OCI-M1 (cell line): Measurements from ENCODE around the gene LYRM4.

Source experiments
- DNase-seq: peaks from one replicate; lab custom pipeline; 2025; lab: John Stamatoyannopoulos, UW

LYRM4 gene

DNA sequence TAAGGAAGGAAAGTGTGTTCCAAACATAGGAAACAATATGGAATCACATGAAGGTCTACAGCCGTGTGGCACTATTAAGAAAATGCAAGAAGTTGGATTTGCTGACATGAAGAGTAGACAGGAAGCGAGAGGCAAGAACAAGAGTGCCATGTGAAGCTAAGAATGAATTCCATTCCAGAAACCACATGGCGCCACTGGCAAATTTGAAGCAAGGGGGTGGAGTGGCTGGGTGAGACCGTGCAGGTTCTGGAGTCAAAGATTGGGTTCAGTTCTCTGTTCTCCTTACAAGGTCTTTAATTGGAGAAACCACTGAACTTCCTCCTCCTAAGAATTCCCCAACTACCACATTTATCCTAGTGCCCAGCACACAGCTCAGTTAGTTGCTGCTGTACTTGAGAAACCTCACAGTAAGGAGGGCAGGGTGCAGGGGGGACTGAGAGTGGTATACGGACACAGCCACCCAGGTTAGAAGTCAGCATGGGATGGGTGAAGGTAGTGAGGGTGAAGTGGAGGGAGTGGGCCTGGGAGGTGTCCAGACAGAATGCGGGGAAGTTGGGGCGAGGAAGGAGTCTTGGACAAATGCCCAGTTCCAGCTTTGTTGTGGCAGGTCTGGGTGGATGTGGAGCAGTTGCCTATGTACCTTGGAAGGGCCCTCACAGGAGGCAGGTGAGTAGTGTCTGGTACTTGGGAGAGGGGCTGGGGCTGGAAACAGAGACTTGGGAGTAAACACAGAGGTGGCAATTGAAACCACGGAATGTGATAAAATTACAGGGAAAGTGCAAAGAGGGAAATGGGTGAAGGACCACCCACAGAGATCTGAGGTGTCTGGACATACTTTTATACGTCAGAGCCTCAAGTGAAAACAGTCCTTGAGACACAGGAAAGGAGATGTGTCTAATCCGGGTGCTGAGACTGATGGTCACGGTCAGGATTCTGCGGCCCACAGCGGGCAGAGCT, 14.3 kb downstream of the LYRM4 start:
- no peak for DNase-seq

DNA sequence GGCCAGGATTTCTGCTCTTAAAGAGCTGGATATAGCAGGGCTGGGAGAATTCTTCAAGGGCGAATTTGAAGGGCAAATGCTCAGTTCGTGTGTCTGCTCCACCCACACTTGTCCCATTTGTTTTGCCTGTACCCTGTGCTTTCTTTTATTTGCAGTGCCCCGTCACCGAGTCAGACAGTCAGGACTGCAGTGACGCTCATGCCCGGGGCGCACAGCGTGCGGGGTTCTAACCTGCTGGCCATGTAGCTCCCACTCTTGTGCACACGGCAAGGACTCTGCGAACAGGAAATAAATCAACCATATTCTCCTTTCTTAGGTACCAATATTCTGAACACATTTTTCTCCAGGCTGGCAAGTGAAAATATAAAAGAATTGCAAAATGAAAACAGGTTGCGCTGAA, 17.7 kb downstream of the LYRM4 start:
- DNase-seq = no peak

DNA sequence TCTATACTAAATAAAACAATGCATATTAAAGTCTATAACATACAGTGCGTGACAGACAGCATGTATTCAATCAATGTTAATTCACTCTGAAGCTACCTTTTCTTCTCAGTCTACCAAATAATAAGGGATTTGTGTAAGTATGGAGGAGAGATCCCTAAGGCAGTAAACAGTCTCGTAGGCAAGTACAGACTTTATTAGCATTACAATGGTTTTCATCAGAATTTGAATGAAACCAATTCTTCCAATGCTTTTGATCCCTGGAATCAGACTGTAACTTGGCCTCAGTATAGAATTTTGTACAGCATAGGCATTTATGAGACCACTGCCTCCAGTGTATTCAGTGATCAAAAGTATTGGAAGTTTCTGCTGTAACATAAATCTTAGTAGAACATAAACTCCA, 19.5 kb downstream of the LYRM4 start:
- no peak for DNase-seq

DNA sequence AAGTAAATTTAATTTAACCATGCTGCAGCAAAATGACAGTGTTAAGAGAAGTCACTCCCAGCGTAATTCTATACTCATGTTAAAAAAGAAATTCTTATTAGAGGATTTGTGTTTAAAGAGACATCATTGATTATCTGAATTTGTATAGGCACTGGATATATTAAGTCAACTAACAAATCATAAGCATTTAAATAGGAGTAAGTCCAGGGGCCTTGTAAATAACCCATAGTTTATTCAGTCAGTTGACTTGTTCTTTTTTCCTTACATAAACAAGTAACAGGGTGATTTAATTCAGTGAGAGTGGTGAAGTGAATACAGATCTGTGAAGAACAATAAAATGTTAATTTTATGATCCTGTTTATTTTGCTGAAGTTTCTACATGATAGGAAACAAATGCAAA, 22.4 kb downstream of the LYRM4 start:
- DNase-seq = no peak

DNA sequence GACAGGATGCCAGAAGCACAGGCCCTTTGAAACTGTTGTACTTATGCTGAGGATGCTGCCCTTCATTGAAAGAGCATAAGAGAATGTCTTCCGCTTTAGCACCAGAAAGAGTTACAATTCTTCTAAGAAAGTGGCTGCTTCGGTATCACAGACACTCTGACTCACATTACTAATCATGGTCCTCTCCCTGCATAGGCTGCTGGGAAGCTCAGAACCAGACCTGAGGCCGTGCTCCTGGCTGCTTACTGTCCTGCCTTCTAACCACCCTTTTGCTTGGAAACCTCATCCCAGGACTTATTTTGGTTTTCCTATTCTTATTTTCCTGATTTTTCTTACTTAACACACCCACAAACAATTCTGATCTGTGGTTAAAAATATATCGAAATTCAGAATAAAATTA, 22.9 kb downstream of the LYRM4 start:
- no peak for DNase-seq

DNA sequence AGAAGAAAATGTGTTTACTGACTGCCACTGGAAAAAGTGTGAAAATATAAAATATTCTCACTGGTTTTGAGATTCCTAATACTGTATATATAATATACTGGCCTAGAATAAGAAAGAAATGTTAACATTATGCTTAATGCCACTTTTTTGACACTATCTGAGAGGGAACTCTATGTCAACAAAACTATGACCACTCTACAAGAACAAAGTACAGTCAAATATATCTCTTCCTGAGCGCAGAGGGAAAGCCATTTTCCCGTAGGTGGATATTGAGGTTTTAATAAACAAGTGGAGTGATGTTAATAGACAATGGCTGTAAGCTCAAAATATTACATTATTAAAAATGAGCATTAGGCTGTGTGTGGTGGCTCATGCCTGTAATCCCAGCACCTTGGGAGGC, 24.9 kb downstream of the LYRM4 start:
- DNase-seq = no peak

DNA sequence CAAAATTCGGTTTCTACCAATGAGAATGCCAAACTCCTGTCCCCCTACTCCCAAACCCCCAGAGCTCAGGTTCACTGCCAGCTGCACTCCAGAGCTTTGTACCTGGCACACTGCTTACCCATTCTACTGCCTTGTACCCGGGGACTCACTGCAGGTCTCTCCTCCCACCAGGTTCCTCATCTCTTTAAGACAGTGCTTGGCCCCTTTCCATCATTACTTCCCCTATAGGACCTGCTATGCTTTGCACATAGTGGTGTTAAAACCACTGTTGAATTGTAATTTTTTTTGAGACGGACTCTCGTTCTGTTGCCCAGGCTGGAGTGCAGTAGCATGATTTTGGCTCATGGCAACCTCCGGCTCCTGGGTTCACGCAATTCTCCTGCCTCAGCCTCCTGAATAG, 25.9 kb downstream of the LYRM4 start:
- DNase-seq = peak; percentile 6

DNA sequence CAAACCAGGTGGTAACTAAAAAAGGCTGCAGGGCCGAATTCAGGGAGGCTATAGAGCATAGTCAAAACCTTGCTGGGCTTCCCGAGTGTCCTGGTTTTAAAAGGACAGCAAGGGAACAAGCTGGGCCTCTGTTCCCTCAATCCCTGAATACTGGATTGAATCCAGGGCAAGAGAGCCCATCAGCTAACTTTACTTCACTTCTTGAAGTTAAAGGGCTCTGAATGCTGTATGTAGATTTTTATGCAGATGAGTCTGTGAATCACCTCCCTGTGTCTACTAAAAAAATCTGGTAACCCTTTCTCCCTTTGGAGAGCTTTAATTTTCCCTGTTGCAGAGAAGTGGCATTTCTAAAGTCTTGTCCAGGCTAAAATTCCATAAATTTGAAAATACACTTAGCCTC, 29.5 kb downstream of the LYRM4 start:
- DNase-seq = no peak

DNA sequence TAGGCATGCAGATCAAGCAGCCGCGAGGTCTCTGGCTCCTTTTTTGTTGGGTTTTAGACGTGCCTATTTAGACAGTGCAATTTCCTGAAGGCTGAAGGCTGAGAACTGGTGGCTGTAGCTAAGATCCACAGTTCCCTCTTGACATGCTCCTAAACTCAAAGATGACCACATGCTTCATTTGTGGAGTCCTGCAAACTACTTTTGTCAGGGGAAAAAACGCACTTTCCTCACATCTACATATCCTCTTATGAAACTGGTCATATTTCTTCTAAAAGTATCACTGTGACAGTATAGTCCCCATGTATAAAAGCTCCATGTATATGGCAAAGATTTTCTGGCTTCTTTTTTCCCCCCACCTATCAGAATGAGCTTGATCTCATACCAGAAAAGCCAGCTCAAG, 30.7 kb downstream of the LYRM4 start:
- DNase-seq = no peak

DNA sequence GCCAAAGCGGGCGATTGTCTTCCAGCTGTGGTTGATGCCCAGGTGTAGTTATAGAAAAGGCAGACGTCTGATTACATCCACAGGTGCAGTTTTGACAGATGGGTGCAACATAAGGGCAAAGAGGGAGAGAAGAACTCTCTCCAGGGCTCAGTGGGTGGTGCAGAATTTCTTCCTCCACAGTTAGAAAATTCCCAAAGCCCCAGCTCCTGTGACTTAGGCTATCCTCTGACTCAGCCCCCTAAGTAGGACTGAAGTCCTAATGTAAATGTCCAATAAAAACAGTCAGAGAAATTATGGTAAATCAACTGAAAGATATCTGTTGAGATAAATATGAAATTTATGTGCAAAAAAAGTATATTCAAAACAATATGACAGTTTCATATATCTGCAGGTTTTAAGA, 31.4 kb downstream of the LYRM4 start:
- DNase-seq = no peak

DNA sequence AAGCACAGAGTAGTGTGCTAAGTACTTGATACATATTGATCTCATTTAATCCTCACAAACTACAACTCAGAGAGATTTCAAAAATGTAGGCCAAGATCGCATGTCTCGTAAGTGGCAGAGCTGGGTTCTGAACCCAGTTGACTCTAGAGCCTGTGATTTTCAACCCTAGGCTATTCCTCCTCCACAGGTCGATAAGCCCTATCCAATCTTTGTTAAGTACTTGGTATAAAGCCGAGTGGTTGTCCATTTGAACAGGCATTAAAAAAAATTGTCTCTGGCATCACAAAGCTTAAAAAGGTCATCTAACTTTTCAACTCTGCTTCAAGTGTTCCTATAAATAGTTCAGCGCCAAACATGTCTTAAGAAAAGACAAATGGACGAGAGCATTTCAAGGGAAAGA, 37.4 kb downstream of the LYRM4 start:
- DNase-seq = no peak

DNA sequence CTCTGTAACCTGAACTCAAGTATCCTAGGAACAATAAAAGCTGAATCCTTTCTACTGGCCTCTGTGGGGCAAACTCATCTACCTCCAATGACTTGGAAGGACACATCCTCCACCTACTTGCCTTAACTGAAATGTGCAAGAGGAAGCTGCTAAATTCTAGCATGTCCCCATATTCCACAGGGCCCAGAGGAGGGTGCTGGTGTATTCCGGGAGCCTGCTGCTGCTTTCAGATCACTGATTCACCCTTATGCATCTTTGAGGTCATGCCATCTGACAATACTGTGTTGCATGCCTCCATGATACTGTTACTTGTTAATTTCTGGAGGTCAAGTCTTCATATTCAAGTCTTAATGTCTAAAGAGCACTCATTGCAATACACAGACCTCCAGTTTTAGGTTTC, 40.3 kb downstream of the LYRM4 start:
- DNase-seq = no peak

DNA sequence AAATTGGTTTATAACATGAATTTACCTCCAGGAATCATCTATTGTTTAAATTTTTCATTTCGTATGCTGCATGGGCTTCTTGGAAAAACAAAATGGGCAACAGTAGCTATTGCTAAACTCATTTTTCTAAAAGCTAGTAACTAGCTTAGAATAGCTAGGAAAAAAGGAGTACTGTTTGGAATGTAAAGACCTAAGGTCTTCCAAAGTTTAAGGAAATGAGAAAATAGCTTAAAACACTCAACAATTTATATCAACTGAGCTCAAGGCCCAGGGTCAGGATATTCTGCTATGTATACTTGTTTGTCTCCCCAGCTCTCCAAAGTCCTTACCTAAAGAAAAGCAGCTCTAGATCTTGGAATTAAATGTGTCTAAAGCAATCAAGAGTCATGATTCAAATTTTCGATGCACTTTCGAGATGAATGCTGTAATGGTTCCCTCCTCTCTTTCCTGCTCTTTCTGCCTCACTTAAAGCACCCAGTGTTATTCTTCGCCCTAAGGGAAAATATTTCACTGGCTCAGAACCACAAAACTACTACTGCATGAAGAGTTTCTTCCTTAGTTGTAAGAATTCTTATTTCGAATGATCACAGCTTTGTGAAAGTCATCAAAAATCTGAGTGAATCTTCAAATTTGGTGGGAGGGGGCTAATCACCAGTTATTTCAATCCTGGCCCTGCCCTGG, 41.6 kb downstream of the LYRM4 start:
- DNase-seq = no peak

DNA sequence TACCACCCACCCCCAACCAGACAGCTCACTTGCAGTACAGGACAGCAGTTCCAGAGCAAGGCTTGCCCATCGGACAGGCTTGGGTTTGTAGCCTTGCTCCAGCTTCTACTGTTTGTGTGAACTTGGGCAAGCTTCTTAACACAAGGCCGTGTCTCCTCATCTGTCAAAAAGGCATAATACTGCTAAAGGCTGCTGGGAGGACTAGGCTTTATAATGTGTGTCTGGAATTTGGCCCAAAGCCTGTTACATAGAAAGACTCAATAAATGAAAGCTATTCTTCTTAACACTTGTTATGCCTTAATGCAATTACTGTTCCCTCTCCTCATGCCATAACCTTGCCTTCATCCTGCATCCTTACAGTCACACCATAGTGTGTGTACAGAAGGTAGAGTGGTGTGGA, 43.4 kb downstream of the LYRM4 start:
- no peak for DNase-seq

DNA sequence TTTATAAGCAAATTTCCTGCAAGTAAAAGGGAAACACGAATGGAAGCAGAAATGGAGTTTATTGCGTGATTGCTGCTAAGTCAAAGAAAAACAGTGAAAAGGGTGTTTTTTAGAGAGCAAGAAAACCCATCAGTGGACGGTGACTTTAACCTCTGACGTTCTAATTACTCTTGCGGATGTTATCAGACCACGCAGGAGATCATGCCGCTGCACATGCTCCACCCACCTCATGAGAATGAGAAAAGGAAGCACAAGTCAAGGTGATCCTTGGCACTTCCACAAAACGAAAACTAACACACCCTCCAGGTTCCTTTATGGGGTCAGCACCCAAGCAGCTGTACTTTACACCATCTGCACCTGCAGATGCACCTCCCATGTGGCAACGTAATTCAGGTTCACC, 45.0 kb downstream of the LYRM4 start:
- DNase-seq = no peak

DNA sequence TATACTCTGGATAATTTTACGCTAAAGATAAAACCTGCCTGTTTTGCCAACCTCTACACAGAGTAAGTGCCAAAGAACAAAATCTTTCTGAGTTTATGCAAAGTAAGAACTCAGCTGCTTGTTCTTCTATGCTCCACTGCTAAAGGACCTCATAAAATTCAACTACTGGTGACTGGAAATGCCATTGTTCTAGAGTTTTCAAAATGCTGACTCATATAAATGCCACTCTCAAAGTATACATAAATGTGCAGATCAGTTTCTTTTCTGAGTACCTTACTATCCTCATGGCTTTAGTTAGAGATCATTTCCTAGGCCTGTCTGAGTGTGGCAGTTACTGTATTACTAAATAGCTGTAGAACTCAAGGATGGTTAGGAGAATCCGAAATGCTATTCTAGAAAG, 45.6 kb downstream of the LYRM4 start:
- DNase-seq = peak; percentile 41

DNA sequence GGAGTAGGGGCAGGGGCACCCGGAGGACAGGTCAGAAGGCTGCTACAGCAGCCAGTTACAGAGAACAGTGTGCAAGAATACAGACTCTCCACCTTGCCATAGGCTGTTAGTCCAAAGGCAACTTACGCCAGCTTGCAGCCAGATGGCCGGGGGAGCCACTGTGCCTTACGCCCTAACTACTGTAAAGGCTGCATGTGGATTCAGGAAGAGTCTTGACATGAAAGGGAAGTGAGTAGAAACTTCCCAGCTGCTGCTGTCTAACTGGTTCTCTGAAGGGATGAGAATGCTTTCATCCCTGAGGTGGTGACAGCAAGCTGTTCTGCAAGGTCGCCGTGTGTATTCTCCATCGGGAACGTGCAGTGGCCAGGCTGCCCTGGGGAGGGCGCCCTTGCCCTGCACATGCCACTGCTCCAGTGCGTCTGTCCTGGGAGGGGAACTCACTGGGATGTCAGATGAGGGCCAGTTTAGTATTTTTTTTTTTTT, 46.1 kb downstream of the LYRM4 start:
- DNase-seq = peak; percentile 66

DNA sequence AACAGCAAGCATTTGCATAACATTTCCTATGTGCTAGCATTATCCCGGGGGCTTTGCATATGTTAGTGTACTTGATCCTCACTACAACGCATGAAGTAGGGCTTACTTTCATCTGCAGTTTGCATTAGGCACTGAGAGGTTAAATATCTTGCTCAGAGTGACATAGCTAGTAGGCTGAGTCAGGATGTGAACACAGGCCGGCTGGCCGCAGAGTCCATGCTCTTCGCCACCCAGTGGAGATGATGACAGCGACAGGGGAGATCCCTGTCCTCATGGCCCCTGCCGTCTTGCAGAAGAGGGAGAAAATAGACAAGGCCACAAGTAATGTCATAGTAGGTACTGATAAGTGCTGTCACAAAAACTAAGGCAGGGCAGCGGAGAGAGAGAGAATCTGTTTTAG, 46.9 kb downstream of the LYRM4 start:
- no peak for DNase-seq

DNA sequence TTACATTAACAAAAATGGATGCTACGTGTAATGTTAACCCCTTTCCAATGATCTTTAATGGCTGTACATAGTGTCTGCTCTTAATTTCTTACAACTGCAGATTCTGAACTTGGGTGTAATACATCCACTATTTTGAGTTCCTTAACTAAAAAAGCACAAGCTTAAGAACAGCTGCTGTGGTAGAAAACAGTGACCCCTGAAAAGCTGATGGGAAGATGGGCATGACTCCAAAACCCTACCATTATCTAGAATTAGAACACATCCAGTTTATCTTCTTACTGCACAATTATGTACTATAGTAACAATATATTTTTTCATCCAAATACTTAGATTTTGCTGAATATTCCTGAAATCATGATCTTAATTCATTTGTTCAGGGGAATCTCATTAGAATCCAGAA, 49.3 kb downstream of the LYRM4 start:
- DNase-seq = no peak

DNA sequence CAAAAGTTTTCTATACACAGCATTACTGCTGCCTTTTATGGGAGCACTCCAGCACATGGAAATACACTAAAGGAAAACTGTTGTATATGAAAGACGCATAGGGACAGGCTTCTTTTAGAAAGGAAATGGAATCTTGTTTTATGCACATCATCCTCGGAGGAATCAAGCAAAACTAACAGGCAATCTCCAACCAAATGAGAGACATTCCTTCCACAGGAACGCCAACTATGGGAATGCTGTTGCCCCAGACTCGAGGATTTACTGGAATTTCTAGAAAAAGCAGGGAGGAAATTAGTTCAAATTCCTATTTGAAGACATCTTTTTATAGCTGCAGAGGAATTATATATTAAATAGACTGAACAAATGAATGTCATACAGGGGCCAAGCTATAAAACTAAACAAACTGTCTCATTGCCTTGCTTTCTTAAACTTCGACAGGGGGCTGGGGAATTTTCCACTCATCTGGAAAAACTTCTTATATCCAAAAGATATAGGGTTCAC, 52.2 kb downstream of the LYRM4 start:
- DNase-seq = no peak

DNA sequence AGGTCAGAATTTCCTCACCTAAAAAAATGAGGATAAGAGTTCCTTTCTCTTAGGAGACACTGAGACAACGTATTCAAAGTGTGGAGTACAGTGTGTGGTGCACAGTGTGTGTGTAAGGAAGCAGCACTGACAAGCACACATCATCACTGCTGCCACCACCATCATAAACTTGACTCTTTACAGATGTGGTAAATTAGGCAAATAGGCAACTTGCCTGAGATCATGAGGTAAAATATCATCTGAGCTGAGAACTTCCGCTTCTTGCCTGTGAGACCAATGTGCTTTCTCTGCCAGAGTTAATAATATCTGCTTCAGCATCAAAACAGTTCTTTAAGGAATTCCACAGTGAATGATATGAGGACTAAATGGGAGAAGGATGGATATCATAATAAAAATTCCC, 52.7 kb downstream of the LYRM4 start:
- no peak for DNase-seq

DNA sequence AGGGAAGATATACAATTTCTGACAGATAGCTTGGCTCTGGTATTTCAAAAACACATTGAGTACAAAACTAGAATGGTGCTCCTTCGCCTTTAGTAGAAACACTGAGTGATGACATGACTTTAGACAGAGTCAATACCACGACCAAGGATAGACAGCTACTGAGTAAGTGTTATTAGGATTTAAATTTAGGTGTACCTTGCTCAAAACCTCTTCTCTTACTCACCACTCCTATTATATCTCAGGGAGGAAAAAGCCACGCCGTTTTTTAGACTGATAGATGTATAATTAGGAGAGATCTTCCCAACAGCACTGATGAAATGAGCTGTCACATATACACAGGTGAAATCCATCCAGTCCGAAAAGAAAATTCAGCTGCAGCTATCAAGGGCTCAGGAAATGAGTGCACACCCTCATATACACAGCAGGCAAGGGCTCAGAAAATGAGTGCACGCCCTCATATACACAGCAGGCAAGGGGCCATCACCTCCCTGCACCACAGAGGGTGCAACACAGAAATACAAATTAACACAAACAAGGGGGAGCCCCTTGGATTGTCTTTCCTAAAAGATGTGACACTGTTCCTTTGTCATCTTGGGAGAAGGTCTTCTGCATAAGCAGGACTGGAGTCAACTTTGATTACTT, 53.7 kb downstream of the LYRM4 start:
- DNase-seq = peak; percentile 40
